GM23248 (cell line): ENCODE data around the gene SMIM24.

Source experiments
- EZH2 ChIP-seq: fragments of 200-600 bp; sonication (generic); IDR thresholded peaks from 2 replicates; pipeline ENCODE4 v1.6.1; 2018; ENCODE audit warnings: antibody characterized with exemption, mild to moderate bottlenecking; ENCODE audit not compliant: insufficient read depth, poor library complexity, severe bottlenecking
- EZH2phosphoT487 ChIP-seq: fragments of 200-600 bp; sonication (generic); IDR thresholded peaks from 2 replicates; pipeline ENCODE4 v1.6.1; 2018; ENCODE audit warnings: antibody characterized with exemption, moderate library complexity, mild to moderate bottlenecking, low read depth; ENCODE audit not compliant: insufficient read depth

- no peak for TF ChIP-seq EZH2phosphoT487
- TF ChIP-seq EZH2, result no peak
Observed at GRCh38 chr19:3443840-3444694, 36.3 kb downstream of the SMIM24 start.
